ENCODE measurements around the gene NUBP2. TPM values are rescaled to one million over a fixed set of nuclear protein-coding genes. Genes with fewer than 3 reads are reported as not detected.

NUBP2 gene
- total and polyA plus RNA-seq, 10 of the 15 experiments (the other 5 are each of a cell fraction or from before 2014, with no cell fraction given) = 1.9 to 129 (median 51.7) TPM

DNA sequence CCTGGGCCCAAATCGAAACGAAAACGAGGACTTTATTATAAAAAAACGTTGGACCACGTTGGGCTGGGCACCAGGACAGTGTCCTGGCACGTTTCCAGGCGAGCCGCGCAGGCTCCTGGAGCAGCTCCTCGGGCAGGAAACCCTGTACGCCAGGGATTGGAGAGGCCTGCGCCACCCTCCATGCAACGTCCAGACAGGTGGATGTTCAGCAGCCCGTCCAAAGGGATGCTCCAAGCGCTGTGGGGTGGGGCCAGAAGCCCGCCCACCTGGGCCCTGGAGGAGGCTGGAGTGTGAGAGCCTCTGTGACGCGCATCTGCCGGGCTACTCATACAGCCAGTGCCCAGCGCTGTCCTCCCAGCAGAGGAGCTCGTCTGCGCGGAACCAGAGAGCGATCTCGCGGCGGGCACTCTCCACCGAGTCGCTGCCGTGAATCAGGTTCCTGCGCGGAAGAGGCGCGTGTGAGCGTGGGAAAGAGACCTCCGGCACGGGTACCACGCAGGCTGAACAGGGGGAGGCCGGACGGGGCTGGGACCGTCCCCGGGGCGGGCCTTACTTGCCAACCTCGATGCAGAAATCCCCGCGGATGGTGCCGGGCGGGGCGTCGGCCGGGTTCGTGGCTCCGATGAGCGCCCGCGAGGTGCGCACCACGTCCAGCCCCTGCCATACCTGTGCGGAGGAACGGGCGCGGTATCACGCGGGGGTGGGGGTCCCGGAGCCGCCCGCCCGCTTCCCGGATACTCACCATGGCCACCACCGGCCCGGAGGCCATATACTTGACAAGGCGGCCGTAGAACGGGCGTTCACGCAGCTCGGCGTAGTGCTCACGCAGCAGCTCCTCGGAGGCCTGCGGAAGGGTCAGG lies 12.2 kb upstream of the NUBP2 start (continued):
- TF ChIP-seq DPF2 (IDR thresholded peaks at IDR 0.05) = no peak
- TF ChIP-seq RB1 (IDR thresholded peaks at IDR 0.05; ENCODE audit: borderline replicate concordance) = peak; percentile 15; the same call in 1 of the 2 replicates
- TF ChIP-seq PAX5 (IDR thresholded peaks at IDR 0.05; ENCODE audit: borderline replicate concordance, low read depth, low read length) = peak; percentile 21; the same call in 1 of the 2 replicates
- TF ChIP-seq HDGF (IDR thresholded peaks at IDR 0.05) = peak; percentile 52; the same call in 1 of the 2 replicates
- no peak for TF ChIP-seq NR2F1 (conservative IDR thresholded peaks at IDR 0.05)
- TF ChIP-seq, protein P1, sequence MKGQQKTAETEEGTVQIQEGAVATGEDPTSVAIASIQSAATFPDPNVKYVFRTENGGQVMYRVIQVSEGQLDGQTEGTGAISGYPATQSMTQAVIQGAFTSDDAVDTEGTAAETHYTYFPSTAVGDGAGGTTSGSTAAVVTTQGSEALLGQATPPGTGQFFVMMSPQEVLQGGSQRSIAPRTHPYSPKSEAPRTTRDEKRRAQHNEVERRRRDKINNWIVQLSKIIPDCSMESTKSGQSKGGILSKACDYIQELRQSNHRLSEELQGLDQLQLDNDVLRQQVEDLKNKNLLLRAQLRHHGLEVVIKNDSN (IDR thresholded peaks at IDR 0.05; ENCODE audit: borderline replicate concordance, extremely low read length, insufficient read depth, low read depth, low read length) = no peak
- TF ChIP-seq SREBF1 (IDR thresholded peaks at IDR 0.05; ENCODE audit: low read length) = no peak
- TF ChIP-seq, protein P2, sequence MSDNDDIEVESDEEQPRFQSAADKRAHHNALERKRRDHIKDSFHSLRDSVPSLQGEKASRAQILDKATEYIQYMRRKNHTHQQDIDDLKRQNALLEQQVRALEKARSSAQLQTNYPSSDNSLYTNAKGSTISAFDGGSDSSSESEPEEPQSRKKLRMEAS (IDR thresholded peaks at IDR 0.05; ENCODE audit: low read depth, low read length) = no peak
- TF ChIP-seq ZNF384 (IDR thresholded peaks at IDR 0.05; ENCODE audit: borderline replicate concordance, low read depth, low read length) = no peak
- TF ChIP-seq, protein P3, sequence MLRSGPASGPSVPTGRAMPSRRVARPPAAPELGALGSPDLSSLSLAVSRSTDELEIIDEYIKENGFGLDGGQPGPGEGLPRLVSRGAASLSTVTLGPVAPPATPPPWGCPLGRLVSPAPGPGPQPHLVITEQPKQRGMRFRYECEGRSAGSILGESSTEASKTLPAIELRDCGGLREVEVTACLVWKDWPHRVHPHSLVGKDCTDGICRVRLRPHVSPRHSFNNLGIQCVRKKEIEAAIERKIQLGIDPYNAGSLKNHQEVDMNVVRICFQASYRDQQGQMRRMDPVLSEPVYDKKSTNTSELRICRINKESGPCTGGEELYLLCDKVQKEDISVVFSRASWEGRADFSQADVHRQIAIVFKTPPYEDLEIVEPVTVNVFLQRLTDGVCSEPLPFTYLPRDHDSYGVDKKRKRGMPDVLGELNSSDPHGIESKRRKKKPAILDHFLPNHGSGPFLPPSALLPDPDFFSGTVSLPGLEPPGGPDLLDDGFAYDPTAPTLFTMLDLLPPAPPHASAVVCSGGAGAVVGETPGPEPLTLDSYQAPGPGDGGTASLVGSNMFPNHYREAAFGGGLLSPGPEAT (IDR thresholded peaks at IDR 0.05; ENCODE audit: low read depth) = no peak
- TF ChIP-seq USF2 (IDR thresholded peaks at IDR 0.05; ENCODE audit: borderline replicate concordance, low read depth, low read length) = no peak
- peak; percentile 36; the same call in 1 of the 2 replicates for TF ChIP-seq ZNF207 (IDR thresholded peaks at IDR 0.05; ENCODE audit: borderline replicate concordance)
- TF ChIP-seq MYC (IDR thresholded peaks at IDR 0.05; ENCODE audit: insufficient read depth, insufficient read length, insufficient replicate concordance, low read length, severe bottlenecking) = no peak
- no peak for TF ChIP-seq E4F1 (IDR thresholded peaks at IDR 0.05; ENCODE audit: borderline replicate concordance, partially characterized antibody)
- no peak for TF ChIP-seq NR2C2 (IDR thresholded peaks at IDR 0.05; ENCODE audit: borderline replicate concordance, control insufficient read depth, insufficient read length, low read depth)
- TF ChIP-seq GABPA (IDR thresholded peaks at IDR 0.05; ENCODE audit: low read depth) = no peak
- TF ChIP-seq BMI1 (IDR thresholded peaks at IDR 0.05; ENCODE audit: borderline replicate concordance) = no peak
- no peak for TF ChIP-seq SREBF2 (IDR thresholded peaks at IDR 0.05; ENCODE audit: low read length)
- TF ChIP-seq CREB1 (IDR thresholded peaks at IDR 0.05; ENCODE audit: low read depth) = no peak
- peak; percentile 92; the same call in 1 of the 2 replicates for TF ChIP-seq MTA3 (IDR thresholded peaks at IDR 0.05; ENCODE audit: borderline replicate concordance, low read length)
- TF ChIP-seq PML (IDR thresholded peaks at IDR 0.05; ENCODE audit: low read length) = peak; percentile 39; the same call in 1 of the 2 replicates
- no peak for TF ChIP-seq TCF12 (IDR thresholded peaks at IDR 0.05; ENCODE audit: low read depth, low read length)
- no peak for TF ChIP-seq JUND (IDR thresholded peaks at IDR 0.05; ENCODE audit: low read depth, low read length)
- no peak for TF ChIP-seq STAT1 (conservative IDR thresholded peaks at IDR 0.05)
- no peak for TF ChIP-seq EGR1 (IDR thresholded peaks at IDR 0.05; ENCODE audit: borderline replicate concordance in 1 of 2, low read depth in 2 of 2, low read length in 2 of 2)
